Measurements from ENCODE around the gene KIAA1210.

- no peak for TF ChIP-seq CTCF (IDR thresholded peaks at IDR 0.05; ENCODE audit: low read length)
- no peak for TF ChIP-seq EZH2 (IDR thresholded peaks at IDR 0.05; ENCODE audit: borderline replicate concordance, low read length)
These were observed 31.7 kb downstream of the KIAA1210 start for GRCh38 chrX:119095936-119096335.

Measured in OCI-LY1 (cell line).